Measurements from ENCODE around the gene ZEB2.

DNA sequence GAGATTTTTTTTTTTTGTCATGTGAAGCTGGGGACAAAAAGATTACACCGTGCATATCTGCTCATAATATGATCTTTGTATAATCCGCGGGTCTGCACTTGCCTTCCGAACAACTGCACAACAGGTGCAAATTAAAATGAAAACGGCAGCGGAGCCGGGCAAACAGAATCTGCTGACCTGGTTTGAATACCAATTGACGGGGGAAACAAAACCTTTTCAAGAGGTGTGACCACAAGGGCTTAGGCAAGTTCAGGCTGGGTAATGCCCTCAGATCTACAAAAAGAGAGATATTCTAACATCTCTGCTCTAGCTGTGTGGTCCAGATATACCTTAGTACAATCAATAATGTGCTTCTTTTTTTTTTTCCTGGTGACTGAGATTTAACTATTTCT is 88.5 kb downstream of the ZEB2 start:
- TF ChIP-seq, protein P1, sequence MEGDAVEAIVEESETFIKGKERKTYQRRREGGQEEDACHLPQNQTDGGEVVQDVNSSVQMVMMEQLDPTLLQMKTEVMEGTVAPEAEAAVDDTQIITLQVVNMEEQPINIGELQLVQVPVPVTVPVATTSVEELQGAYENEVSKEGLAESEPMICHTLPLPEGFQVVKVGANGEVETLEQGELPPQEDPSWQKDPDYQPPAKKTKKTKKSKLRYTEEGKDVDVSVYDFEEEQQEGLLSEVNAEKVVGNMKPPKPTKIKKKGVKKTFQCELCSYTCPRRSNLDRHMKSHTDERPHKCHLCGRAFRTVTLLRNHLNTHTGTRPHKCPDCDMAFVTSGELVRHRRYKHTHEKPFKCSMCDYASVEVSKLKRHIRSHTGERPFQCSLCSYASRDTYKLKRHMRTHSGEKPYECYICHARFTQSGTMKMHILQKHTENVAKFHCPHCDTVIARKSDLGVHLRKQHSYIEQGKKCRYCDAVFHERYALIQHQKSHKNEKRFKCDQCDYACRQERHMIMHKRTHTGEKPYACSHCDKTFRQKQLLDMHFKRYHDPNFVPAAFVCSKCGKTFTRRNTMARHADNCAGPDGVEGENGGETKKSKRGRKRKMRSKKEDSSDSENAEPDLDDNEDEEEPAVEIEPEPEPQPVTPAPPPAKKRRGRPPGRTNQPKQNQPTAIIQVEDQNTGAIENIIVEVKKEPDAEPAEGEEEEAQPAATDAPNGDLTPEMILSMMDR (IDR thresholded peaks at IDR 0.05) = no peak
- TF ChIP-seq POLR2A (IDR thresholded peaks at IDR 0.05) = no peak

All from adrenal gland (tissue), 5 donors.